H9 (cell line): ENCODE measurements around the gene SEC61A2. TPM values are rescaled to one million over a fixed set of nuclear protein-coding genes. Genes with fewer than 3 reads are reported as not detected.

Source experiments
- DNase-seq: peaks from one replicate; pipeline ENCODE4 v3.0.0-alpha.2; 2017
- H2AFZ ChIP-seq: one replicate; pipeline ENCODE4 v1.6.1; 2013; ENCODE audit warnings: mild to moderate bottlenecking, low read length, control low read depth, moderate library complexity
- H2AK5ac ChIP-seq: 2 replicates; pipeline ENCODE4 v1.6.1; 2013; ENCODE audit warnings: low read length, control low read depth, mixed read lengths; ENCODE audit not compliant: insufficient read length
- H2BK120ac ChIP-seq: one replicate; pipeline ENCODE4 v1.6.1; 2013; ENCODE audit warnings: low read depth, mild to moderate bottlenecking, low read length, control low read depth, inconsistent platforms; ENCODE audit not compliant: poor library complexity, severe bottlenecking
- H2BK12ac ChIP-seq: 2 replicates; pipeline ENCODE4 v1.6.1; 2013; ENCODE audit warnings: low read length, control low read depth, mixed read lengths, low read depth; ENCODE audit not compliant: insufficient read length
- H2BK15ac ChIP-seq: 2 replicates; pipeline ENCODE4 v1.6.1; 2013; ENCODE audit warnings: low read depth, low read length, control low read depth
- H2BK20ac ChIP-seq: one replicate; pipeline ENCODE4 v1.6.1; 2013; ENCODE audit warnings: low read depth, mild to moderate bottlenecking, low read length, control low read depth, inconsistent platforms; ENCODE audit not compliant: poor library complexity, severe bottlenecking
- H2BK5ac ChIP-seq: 2 replicates; pipeline ENCODE4 v1.6.1; 2013; ENCODE audit warnings: low read length, control low read depth, mixed read lengths; ENCODE audit not compliant: insufficient read length
- H3K14ac ChIP-seq: 2 replicates; pipeline ENCODE4 v1.6.1; 2013; ENCODE audit warnings: low read length, control low read depth; ENCODE audit not compliant: insufficient read depth
- H3K18ac ChIP-seq: 2 replicates; pipeline ENCODE4 v1.6.1; 2013; ENCODE audit warnings: low read depth, mild to moderate bottlenecking, mixed read lengths, low read length, control low read depth; ENCODE audit not compliant: insufficient read length
- H3K23ac ChIP-seq: 2 replicates; pipeline ENCODE4 v1.6.1; 2013; ENCODE audit warnings: low read length, control low read depth, mixed read lengths, low read depth; ENCODE audit not compliant: insufficient read length
- H3K23me2 ChIP-seq: 2 replicates; pipeline ENCODE4 v1.6.1; 2013; ENCODE audit warnings: low read depth, mild to moderate bottlenecking, mixed read lengths, low read length, control low read depth; ENCODE audit not compliant: insufficient read length, poor library complexity, severe bottlenecking
- H3K27ac ChIP-seq: 2 replicates; pipeline ENCODE4 v1.5.1; 2013; ENCODE audit warnings: low read length, control low read depth, mixed read lengths, low read depth; ENCODE audit not compliant: insufficient read length
- H3K27me3 ChIP-seq: 2 replicates; pipeline ENCODE4 v1.6.1; 2013; ENCODE audit warnings: low read length, control low read depth, inconsistent platforms; ENCODE audit not compliant: insufficient read depth
- H3K4ac ChIP-seq: 2 replicates; pipeline ENCODE4 v1.6.1; 2013; ENCODE audit warnings: low read depth, mild to moderate bottlenecking, control low read depth, inconsistent platforms, low read length, moderate library complexity
- H3K4me1 ChIP-seq: 2 replicates; pipeline ENCODE4 v1.6.1; 2013; ENCODE audit warnings: low read length, control low read depth, inconsistent platforms; ENCODE audit not compliant: insufficient read depth
- H3K4me2 ChIP-seq: 2 replicates; pipeline ENCODE4 v1.6.1; 2013; ENCODE audit warnings: low read length, control low read depth, mixed read lengths; ENCODE audit not compliant: insufficient read length, insufficient read depth
- H3K56ac ChIP-seq: 2 replicates; pipeline ENCODE4 v1.6.1; 2013; ENCODE audit warnings: low read depth, mild to moderate bottlenecking, mixed read lengths, low read length, control low read depth; ENCODE audit not compliant: insufficient read length
- H3K79me1 ChIP-seq: 2 replicates; pipeline ENCODE4 v1.6.1; 2013; ENCODE audit warnings: low read depth, mild to moderate bottlenecking, moderate library complexity, low read length, control low read depth, inconsistent platforms; ENCODE audit not compliant: insufficient read depth, poor library complexity, severe bottlenecking
- H3K79me2 ChIP-seq: 2 replicates; pipeline ENCODE4 v1.6.1; 2013; ENCODE audit warnings: low read length, control low read depth, inconsistent platforms; ENCODE audit not compliant: insufficient read depth
- H3K9ac ChIP-seq: 2 replicates; pipeline ENCODE4 v1.6.1; 2013; ENCODE audit warnings: low read length, control low read depth, mixed read lengths; ENCODE audit not compliant: insufficient read length; ENCODE audit errors: extremely low read depth
- H3K9me3 ChIP-seq: one replicate; pipeline ENCODE4 v1.6.1; 2013; ENCODE audit warnings: low read depth, low read length, inconsistent platforms; ENCODE audit not compliant: control insufficient read depth
- H3T11ph ChIP-seq: one replicate; pipeline ENCODE4 v1.6.1; 2013; ENCODE audit warnings: mild to moderate bottlenecking, low read length, control low read depth, inconsistent platforms
- H4K20me1 ChIP-seq: one replicate; pipeline ENCODE4 v1.6.1; 2013; ENCODE audit not compliant: control insufficient read depth, insufficient read length, insufficient read depth
- H4K5ac ChIP-seq: 2 replicates; pipeline ENCODE4 v1.6.1; 2013; ENCODE audit warnings: low read depth, mild to moderate bottlenecking, mixed read lengths, low read length, control low read depth; ENCODE audit not compliant: insufficient read length
- H4K8ac ChIP-seq: replicated peaks from 2 replicates; pipeline ENCODE4 v1.6.1; 2013; ENCODE audit warnings: low read length, control low read depth, mixed read lengths, low read depth; ENCODE audit not compliant: insufficient read length
- H4K91ac ChIP-seq: 2 replicates; pipeline ENCODE4 v1.6.1; 2013; ENCODE audit warnings: low read depth, mild to moderate bottlenecking, moderate library complexity, mixed read lengths, low read length, control low read depth; ENCODE audit not compliant: insufficient read length
- H3K27ac Mint-ChIP-seq, 3 experiments: 2 replicates in 2 of 3; 3 replicates in 1 of 3; pipeline ENCODE4 v1.8.0; 2020 to 2021; ENCODE audit warnings: mixed read lengths in 3 of 3, mild to moderate bottlenecking in 1 of 3, moderate library complexity in 1 of 3
- H3K27me3 Mint-ChIP-seq: 2 replicates; pipeline ENCODE4 v1.8.0; 2021; ENCODE audit warnings: low read depth, mild to moderate bottlenecking, moderate library complexity, mixed read lengths
- H3K36me3 Mint-ChIP-seq, 3 experiments: 2 replicates in 2 of 3; 3 replicates in 1 of 3; pipeline ENCODE4 v1.8.0; 2020 to 2021; ENCODE audit warnings: low read depth in 3 of 3, mixed read lengths in 3 of 3; ENCODE audit not compliant: insufficient read depth in 1 of 3
- H3K4me1 Mint-ChIP-seq, 2 experiments: 2 replicates each; pipeline ENCODE4 v1.8.0; 2020; ENCODE audit warnings: mixed read lengths in 2 of 2
- H3K4me3 Mint-ChIP-seq, 2 experiments: 2 replicates in 1 of 2; 3 replicates in 1 of 2; pipeline ENCODE4 v1.8.0; 2020 to 2021; ENCODE audit warnings: mild to moderate bottlenecking in 2 of 2, mixed read lengths in 2 of 2, moderate library complexity in 1 of 2
- H3K9me3 Mint-ChIP-seq, 2 experiments: 2 replicates in 1 of 2; 3 replicates in 1 of 2; pipeline ENCODE4 v1.8.0; 2020; ENCODE audit warnings: mild to moderate bottlenecking in 2 of 2, mixed read lengths in 2 of 2, moderate library complexity in 1 of 2
- CTCF ChIP-seq: fragments of 200-600 bp; sonication (generic); conservative IDR thresholded peaks from 3 replicates; pipeline ENCODE4 v1.8.0; 2021; ENCODE audit warnings: antibody characterized with exemption, mild to moderate bottlenecking
- WGBS: extraction: QIAGEN DNeasy Blood & Tissue Kit; methylation state at CpG from one replicate; pipeline ENCODE4 v1.1.7; 2013; ENCODE audit warnings: missing lambda C conversion rate, low lambda C conversion rate, mixed read lengths; ENCODE audit not compliant: insufficient read length; ENCODE audit errors: extremely low coverage; 5-methylcytosine and 5-hydroxymethylcytosine counted together
- total RNA-seq: library from RNA; stranded (reverse); gene quantifications from 2 replicates; pipeline ENCODE4 v1.2.1, GENCODE V29; 2021

Gene SEC61A2
- total RNA-seq, 1 experiment from 2014 or later: 13.9 TPM

GRCh38 chr10:12162927-12163326 lies 33.5 kb downstream of the SEC61A2 start:
- Histone ChIP-seq H3K4me1 (no peaks in the 10 kb centered on the region), H3K9ac (no peak overlapping the region), H3K56ac (no peak overlapping the region), H2BK20ac (no peak overlapping the region), H4K8ac (no peak overlapping the region), H4K20me1 (no peaks in the 10 kb centered on the region), H3K14ac (no peak overlapping the region), H3K9me3 (no peaks in the 10 kb centered on the region), H2BK12ac (no peak overlapping the region), H2BK120ac (no peak overlapping the region), H3K23ac (no peak overlapping the region), H4K5ac (no peak overlapping the region), H2AK5ac (no peak overlapping the region), H3K79me2 (no peaks in the 10 kb centered on the region), H3K79me1 (no peaks in the 10 kb centered on the region), H2AFZ (no peak overlapping the region), H3K4ac (no peak overlapping the region), H3K18ac (no peak overlapping the region), H3K23me2 (no peaks in the 10 kb centered on the region), H3K4me2 (no peak overlapping the region), H3T11ph (no peak overlapping the region), H3K27ac (no peak overlapping the region), H2BK15ac (no peak overlapping the region), H4K91ac (no peak overlapping the region), H2BK5ac (no peak overlapping the region), H3K27me3 (no peaks in the 10 kb centered on the region)
- H3K9me3 Mint-ChIP-seq: no peaks in the 10 kb centered on the region
- H3K27me3 Mint-ChIP-seq: no peaks in the 10 kb centered on the region
- H3K4me3 Mint-ChIP-seq: no peak overlapping the region
- no peak overlapping the region; a peak in 1 of 7 replicates for H3K27ac Mint-ChIP-seq
- peaks cover 0 to 3% of the 10 kb centered on the region in 2 experiments; a peak in 2 of 4 replicates for H3K4me1 Mint-ChIP-seq
- no peak for DNase-seq
- no peak for TF ChIP-seq CTCF
- H3K36me3 Mint-ChIP-seq: peaks cover 11 to 78% (median 49%) of the 10 kb centered on the region in 3 experiments; a peak in 6 of 7 replicates
- WGBS: no CpG with 5 or more reads among the region's 6 CpGs
